Measurements from ENCODE around the gene MARCHF10. TPM values are rescaled to one million over a fixed set of nuclear protein-coding genes. Genes with fewer than 3 reads are reported as not detected.

Gene MARCHF10
- total RNA-seq, 1 experiment from 2014 or later, result 0.39 TPM

GRCh38 chr17:62753562-62753961 lies 54.6 kb downstream of the MARCHF10 start:
- Histone ChIP-seq H3K27ac (ENCODE audit: low read length) (no peak overlapping the region), H3K9me3 (ENCODE audit: control insufficient read depth, insufficient read depth, low read depth, low read length) (no peaks in the 10 kb centered on the region), H3K4me1 (ENCODE audit: control insufficient read depth, insufficient read depth, low read length) (no peaks in the 10 kb centered on the region), H3K36me3 (ENCODE audit: control insufficient read depth, insufficient read depth, low read length) (no peaks in the 10 kb centered on the region), H3K4me3 (ENCODE audit: low read depth in 2 of 2, low read length in 2 of 2) (no peak overlapping the region), H3K27me3 (ENCODE audit: control insufficient read depth, insufficient read depth, low read length) (no peaks in the 10 kb centered on the region; the same call in 1 of the 2 replicates)
- DNase-seq (ENCODE audit: low read depth, low spot score) (no peak), ATAC-seq (no peak)
- intact Hi-C loops (cut with micrococcal nuclease; ENCODE audit: unreplicated experiment) (no loop called here), in situ Hi-C loops (cut with HindIII; ENCODE audit: low pct_unique_long_range_greater_than_20kb, low sequenced_read_pairs) (no loop called here)
- CTCF ChIA-PET, result no interaction called here
- BruUV-seq (replicated peaks), result no TSS peak
- TF ChIP-seq REST (IDR thresholded peaks at IDR 0.05; ENCODE audit: insufficient read depth in 1 of 2, low read depth in 2 of 2, low read length in 1 of 2), result no peak
- POLR2A ChIA-PET, result no interaction called here

- H3K27me3 ChIP-seq (ENCODE audit: control insufficient read depth, insufficient read depth, low read length), result no peaks in the 10 kb centered on the region
- in situ Hi-C loops (cut with HindIII; ENCODE audit: low pct_unique_long_range_greater_than_20kb, low sequenced_read_pairs), result no loop called here
- H3K4me1 ChIP-seq (ENCODE audit: control insufficient read depth, insufficient read depth, low read length), result no peaks in the 10 kb centered on the region
- no TSS peak for BruUV-seq (replicated peaks)
- CTCF ChIA-PET, result interaction anchor here (0.6 kb wide), 1 partner anchor 206 kb away, joined by 4 read pairs; no protein-coding TSS in a partner anchor
- H3K4me3 ChIP-seq (ENCODE audit: low read depth in 2 of 2, low read length in 2 of 2), result no peak overlapping the region
- no peaks in the 10 kb centered on the region for H3K9me3 ChIP-seq (ENCODE audit: control insufficient read depth, insufficient read depth, low read depth, low read length)
- intact Hi-C loops (cut with micrococcal nuclease; ENCODE audit: unreplicated experiment), result no loop called here
- POLR2A ChIA-PET, result no interaction called here
- DNase-seq (ENCODE audit: low read depth, low spot score), result no peak
- ATAC-seq, result no peak
- TF ChIP-seq TCF7L2 (IDR thresholded peaks at IDR 0.05; ENCODE audit: low read depth, low read length), result no peak
- no peak for TF ChIP-seq POLR2AphosphoS5 (IDR thresholded peaks at IDR 0.05; ENCODE audit: low read depth, low read length)
- TF ChIP-seq REST (IDR thresholded peaks at IDR 0.05; ENCODE audit: insufficient read depth in 1 of 2, low read depth in 2 of 2, low read length in 1 of 2), result no peak
- H3K36me3 ChIP-seq (ENCODE audit: control insufficient read depth, insufficient read depth, low read length), result no peaks in the 10 kb centered on the region
- 0 out of 2 replicates have a peak overlapping the region, but pooled peaks have one; percentile 5 for H3K27ac ChIP-seq (ENCODE audit: low read length)
These were observed 56.9 kb downstream of the MARCHF10 start for GRCh38 chr17:62751060-62751691.

GRCh38 chr17:62750631-62751051 lies 57.5 kb downstream of the MARCHF10 start:
- H3K27me3 ChIP-seq (ENCODE audit: control insufficient read depth, insufficient read depth, low read length), result no peaks in the 10 kb centered on the region
- H3K27ac ChIP-seq (ENCODE audit: low read length), result 0 out of 2 replicates have a peak overlapping the region, but pooled peaks have one; percentile 5
- no peak for TF ChIP-seq TCF7L2 (IDR thresholded peaks at IDR 0.05; ENCODE audit: low read depth, low read length)
- TF ChIP-seq POLR2AphosphoS5 (IDR thresholded peaks at IDR 0.05; ENCODE audit: low read depth, low read length), result no peak
- TF ChIP-seq REST (IDR thresholded peaks at IDR 0.05; ENCODE audit: insufficient read depth in 1 of 2, low read depth in 2 of 2, low read length in 1 of 2), result no peak
- no peak for TF ChIP-seq CTCF (IDR thresholded peaks at IDR 0.05)
- TF ChIP-seq SIN3A (IDR thresholded peaks at IDR 0.05; ENCODE audit: borderline replicate concordance, insufficient read depth, low read depth, low read length), result no peak
- BruUV-seq (replicated peaks), result no TSS peak
- CTCF ChIA-PET, result no interaction called here
- no peaks in the 10 kb centered on the region for H3K9me3 ChIP-seq (ENCODE audit: control insufficient read depth, insufficient read depth, low read depth, low read length)
- DNase-seq (ENCODE audit: low read depth, low spot score) (no peak), ATAC-seq (peak; percentile 58)
- H3K4me3 ChIP-seq (ENCODE audit: low read depth in 2 of 2, low read length in 2 of 2), result no peak overlapping the region
- POLR2A ChIA-PET, result no interaction called here
- no peaks in the 10 kb centered on the region for H3K36me3 ChIP-seq (ENCODE audit: control insufficient read depth, insufficient read depth, low read length)
- no peaks in the 10 kb centered on the region for H3K4me1 ChIP-seq (ENCODE audit: control insufficient read depth, insufficient read depth, low read length)
- intact Hi-C loops (cut with micrococcal nuclease; ENCODE audit: unreplicated experiment), result no loop called here
- in situ Hi-C loops (cut with HindIII; ENCODE audit: low pct_unique_long_range_greater_than_20kb, low sequenced_read_pairs), result no loop called here

Measured in Panc1 (cell line).